Breast epithelium (tissue), 3 donors: ENCODE measurements around the gene OLFM4.

Experiments used
- POLR2A ChIP-seq: fragments of 450-650 bp; IDR thresholded peaks from one replicate; pipeline ENCODE4 v1.6.1; 2016; ENCODE audit warnings: antibody characterized with exemption, mild to moderate bottlenecking, moderate library complexity
- POLR2AphosphoS5 ChIP-seq, 3 donors: sonication (generic); formaldehyde crosslinking; IDR thresholded peaks; one replicate each; pipeline ENCODE4 v1.6.1; 2017; ENCODE audit warnings: antibody characterized with exemption in 3 of 3
- TF ChIP-seq, protein P1 (sequence below), 3 donors: fragments of 450-650 bp; IDR thresholded peaks; one replicate each; pipeline ENCODE4 v1.5.1; 2016 to 2017; ENCODE audit warnings: antibody characterized with exemption in 3 of 3, mild to moderate bottlenecking in 3 of 3, moderate library complexity in 3 of 3

DNA sequence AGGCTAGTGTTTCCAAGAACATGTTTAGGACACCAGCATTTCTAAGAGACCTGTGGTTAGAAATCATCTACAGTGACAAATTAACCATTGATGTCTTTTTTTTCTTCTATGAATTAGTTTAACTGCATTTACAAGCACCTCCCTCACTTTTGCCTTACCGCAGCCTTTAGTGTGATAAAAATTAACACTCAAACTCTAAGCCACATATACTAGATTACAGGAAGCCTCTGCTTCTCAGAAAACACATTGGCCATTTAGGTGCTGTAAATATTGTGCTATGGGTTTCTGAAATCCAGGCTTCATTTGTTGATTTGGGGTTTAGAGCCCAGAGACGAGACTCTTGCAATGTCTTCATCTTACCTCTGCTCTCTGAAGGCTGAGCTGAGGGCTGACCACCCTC, 34.6 kb upstream of the OLFM4 start:
- TF ChIP-seq, protein P1, sequence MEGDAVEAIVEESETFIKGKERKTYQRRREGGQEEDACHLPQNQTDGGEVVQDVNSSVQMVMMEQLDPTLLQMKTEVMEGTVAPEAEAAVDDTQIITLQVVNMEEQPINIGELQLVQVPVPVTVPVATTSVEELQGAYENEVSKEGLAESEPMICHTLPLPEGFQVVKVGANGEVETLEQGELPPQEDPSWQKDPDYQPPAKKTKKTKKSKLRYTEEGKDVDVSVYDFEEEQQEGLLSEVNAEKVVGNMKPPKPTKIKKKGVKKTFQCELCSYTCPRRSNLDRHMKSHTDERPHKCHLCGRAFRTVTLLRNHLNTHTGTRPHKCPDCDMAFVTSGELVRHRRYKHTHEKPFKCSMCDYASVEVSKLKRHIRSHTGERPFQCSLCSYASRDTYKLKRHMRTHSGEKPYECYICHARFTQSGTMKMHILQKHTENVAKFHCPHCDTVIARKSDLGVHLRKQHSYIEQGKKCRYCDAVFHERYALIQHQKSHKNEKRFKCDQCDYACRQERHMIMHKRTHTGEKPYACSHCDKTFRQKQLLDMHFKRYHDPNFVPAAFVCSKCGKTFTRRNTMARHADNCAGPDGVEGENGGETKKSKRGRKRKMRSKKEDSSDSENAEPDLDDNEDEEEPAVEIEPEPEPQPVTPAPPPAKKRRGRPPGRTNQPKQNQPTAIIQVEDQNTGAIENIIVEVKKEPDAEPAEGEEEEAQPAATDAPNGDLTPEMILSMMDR (IDR thresholded peaks at IDR 0.05), result no peak
- TF ChIP-seq POLR2A (no peak), POLR2AphosphoS5 (IDR thresholded peaks at IDR 0.05) (no peak)
